ENCODE results near the gene C3. TPM values are rescaled to one million over a fixed set of nuclear protein-coding genes. Genes with fewer than 3 reads are reported as not detected.

C3 gene
- total and polyA plus RNA-seq, 7 donors = 37.7 to 120 (median 88.4) TPM

DNA sequence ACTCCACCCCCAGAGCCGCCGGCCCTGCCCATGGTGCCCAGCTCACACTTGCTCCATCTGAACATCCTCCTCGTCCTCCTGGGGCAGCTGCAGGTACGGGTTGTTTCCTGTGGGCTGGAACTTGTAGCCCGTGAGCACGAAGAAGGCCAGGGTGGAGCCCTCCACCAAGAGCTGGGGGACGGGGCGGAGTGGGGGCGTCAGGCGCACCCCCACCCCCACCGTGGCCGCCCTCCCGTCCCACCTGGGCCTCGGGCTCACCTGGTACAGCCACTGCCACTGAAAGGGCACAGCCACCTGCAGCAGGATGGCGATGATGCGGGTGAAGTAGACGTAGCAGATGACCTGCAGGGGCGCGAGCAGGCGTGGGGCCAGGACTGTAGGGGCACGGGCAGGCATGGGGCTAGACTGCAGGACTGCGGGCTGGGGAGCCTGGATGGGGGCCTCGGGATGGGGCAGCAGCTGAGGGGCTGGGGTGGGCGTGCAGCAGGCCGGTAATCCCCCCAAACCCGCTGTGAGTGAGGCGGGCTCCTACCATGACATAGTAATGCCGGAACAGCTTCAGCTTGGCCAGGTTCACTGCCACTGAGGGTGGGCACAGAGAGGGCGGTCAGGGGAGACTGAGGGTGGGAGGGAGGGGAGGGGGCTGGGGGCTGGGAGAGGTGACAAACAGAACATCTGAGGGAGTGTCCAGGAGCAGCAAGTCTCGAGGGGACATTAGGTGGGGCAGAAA, 10.7 kb upstream of the C3 start:
- Histone ChIP-seq H3K4me3 (no peak overlapping the region), H3K4me1 (peaks cover 1% of the 10 kb centered on the region), H3K27me3 (ENCODE audit: insufficient read depth in 3 of 3, low read length in 2 of 3) (no peaks in the 10 kb centered on the region), H3K36me3 (ENCODE audit: insufficient read depth in 1 of 2, low read depth in 1 of 2) (peaks cover 0 to 44% of the 10 kb centered on the region in 2 donors), H3K27ac (no peak overlapping the region), H3K9me3 (no peaks in the 10 kb centered on the region)
- TF ChIP-seq, protein P1, sequence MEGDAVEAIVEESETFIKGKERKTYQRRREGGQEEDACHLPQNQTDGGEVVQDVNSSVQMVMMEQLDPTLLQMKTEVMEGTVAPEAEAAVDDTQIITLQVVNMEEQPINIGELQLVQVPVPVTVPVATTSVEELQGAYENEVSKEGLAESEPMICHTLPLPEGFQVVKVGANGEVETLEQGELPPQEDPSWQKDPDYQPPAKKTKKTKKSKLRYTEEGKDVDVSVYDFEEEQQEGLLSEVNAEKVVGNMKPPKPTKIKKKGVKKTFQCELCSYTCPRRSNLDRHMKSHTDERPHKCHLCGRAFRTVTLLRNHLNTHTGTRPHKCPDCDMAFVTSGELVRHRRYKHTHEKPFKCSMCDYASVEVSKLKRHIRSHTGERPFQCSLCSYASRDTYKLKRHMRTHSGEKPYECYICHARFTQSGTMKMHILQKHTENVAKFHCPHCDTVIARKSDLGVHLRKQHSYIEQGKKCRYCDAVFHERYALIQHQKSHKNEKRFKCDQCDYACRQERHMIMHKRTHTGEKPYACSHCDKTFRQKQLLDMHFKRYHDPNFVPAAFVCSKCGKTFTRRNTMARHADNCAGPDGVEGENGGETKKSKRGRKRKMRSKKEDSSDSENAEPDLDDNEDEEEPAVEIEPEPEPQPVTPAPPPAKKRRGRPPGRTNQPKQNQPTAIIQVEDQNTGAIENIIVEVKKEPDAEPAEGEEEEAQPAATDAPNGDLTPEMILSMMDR (IDR thresholded peaks at IDR 0.05) = no peak
- 85 to 87% (median 86%) methylated on average over 24 to 30 of the region's 30 CpGs for WGBS, 3 donors
- intact Hi-C loops (cut with DNase I) = loop anchor here in 1 of 2 donors (5.0 kb wide), 1 partner anchor 36 kb away; the partner anchor contains the start of gene SH2D3A
- ATAC-seq = no peak
- DNase-seq = peak in 1 of 2 donors; percentile 57

DNA sequence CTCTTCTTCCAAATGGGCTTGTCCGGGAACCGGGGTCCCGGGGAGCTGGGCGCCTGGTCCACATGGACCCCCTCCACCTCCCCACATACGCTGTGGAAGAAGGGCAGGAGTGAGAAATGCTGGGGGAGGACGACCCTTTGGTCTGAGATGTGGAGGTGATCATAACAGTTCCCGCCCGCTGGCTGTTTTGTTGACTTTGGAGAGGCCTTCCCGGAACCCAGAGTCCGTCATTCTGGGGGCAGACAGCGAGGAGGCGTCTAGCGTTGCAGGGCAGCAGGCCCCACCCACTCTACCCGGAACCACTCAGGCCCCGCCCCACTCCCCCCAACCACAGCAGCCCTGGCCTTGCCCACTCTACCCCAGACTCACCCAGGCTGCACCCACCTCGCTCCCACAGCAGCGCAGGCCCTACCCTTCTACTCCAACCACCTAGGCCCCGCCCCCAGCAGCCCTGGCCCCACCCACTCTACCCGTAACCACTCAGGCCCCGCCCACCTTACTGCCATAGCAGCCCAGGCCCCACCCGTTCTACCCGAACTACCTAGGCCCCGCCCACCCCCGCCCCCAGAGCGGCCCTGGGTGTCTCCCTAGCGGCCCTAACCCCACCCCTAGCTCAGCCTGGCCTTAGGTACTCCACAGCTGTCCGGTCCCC, 9.8 kb upstream of the C3 start:
- WGBS, 3 donors = 73 to 74% (median 74%) methylated on average over 25 to 27 of the region's 27 CpGs
- Histone ChIP-seq H3K4me3 (no peak overlapping the region), H3K27ac (no peak overlapping the region), H3K36me3 (ENCODE audit: insufficient read depth in 1 of 2, low read depth in 1 of 2) (peaks cover 0 to 42% of the 10 kb centered on the region in 2 donors), H3K9me3 (no peaks in the 10 kb centered on the region), H3K27me3 (ENCODE audit: insufficient read depth in 3 of 3, low read length in 2 of 3) (no peaks in the 10 kb centered on the region), H3K4me1 (no peaks in the 10 kb centered on the region)
- ATAC-seq (peak; percentile 14 to 68 (median 46)), DNase-seq (peak in 1 of 2 donors; percentile 70)
- TF ChIP-seq, protein P1 (IDR thresholded peaks at IDR 0.05) = no peak
- intact Hi-C loops (cut with DNase I) = loop anchor here in 1 of 2 donors (5.0 kb wide), 1 partner anchor 37 kb away; the partner anchor contains the start of gene SH2D3A

DNA sequence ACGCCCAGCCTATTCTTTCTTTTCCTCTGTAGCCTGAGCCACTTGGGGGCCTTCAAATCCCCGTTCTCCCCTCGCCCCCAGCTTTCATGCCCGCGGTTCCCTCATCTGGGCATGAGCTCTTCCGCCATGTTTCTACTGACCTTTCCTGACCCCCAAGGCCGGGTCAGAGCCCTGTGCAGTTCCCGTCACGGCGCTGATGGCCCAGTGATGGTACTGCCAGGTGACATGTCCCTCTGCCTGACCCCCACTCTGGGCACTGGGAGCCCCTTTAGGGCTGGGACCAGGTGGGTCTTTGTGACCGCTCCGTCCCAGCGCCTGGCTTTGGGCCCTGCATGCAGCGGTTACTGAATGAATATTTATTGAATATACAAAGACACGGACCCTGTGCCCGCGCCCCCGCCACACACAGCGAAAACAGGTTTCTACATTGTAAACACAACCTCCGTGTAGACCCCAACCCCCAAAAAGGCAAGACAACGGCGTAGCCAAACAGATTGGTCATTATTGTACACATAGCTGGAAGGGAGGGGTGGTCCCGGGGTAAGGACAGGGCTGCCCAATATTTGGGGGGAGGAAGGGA, 9.2 kb upstream of the C3 start:
- H3K4me3 ChIP-seq = no peak overlapping the region
- no peaks in the 10 kb centered on the region for H3K27me3 ChIP-seq (ENCODE audit: insufficient read depth in 3 of 3, low read length in 2 of 3)
- DNase-seq = no peak
- H3K4me1 ChIP-seq = no peaks in the 10 kb centered on the region
- intact Hi-C loops (cut with DNase I) = loop anchor here in 1 of 2 donors (5.0 kb wide), 1 partner anchor 38 kb away; the partner anchor contains the start of gene SH2D3A
- TF ChIP-seq, protein P1 (IDR thresholded peaks at IDR 0.05) = no peak
- 90 to 91% (median 90%) methylated on average over 23 of the region's 23 CpGs for WGBS, 3 donors
- H3K27ac ChIP-seq = no peak overlapping the region
- H3K9me3 ChIP-seq = no peaks in the 10 kb centered on the region
- ATAC-seq = no peak
- peaks cover 0 to 36% of the 10 kb centered on the region in 2 donors for H3K36me3 ChIP-seq (ENCODE audit: insufficient read depth in 1 of 2, low read depth in 1 of 2)

DNA sequence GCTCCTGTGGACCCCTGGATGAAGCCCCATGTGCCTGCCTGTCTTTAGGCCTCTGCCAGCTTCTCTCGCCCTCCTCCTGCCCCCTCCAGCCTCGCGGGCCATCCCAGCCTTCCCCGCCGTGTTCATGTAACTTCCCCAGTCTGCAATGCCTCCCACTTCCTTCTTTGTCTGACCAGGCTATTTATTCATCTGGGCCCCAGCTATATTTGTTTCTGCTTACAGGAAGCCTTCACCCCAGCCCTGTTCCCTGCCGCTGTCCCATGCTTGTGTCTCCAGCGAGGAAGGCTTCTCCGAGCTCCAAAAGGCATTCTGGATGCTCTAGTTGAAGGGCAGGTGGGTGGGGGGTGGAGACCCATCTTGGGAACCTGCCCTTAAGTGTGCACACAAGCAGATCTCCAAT, 7.9 kb upstream of the C3 start:
- Histone ChIP-seq H3K36me3 (ENCODE audit: insufficient read depth in 1 of 2, low read depth in 1 of 2) (peaks cover 0 to 27% of the 10 kb centered on the region in 2 donors), H3K27me3 (ENCODE audit: insufficient read depth in 3 of 3, low read length in 2 of 3) (no peaks in the 10 kb centered on the region), H3K9me3 (no peaks in the 10 kb centered on the region), H3K4me3 (no peak overlapping the region), H3K27ac (no peak overlapping the region), H3K4me1 (no peaks in the 10 kb centered on the region)
- 34 to 36% (median 36%) methylated on average over 6 to 8 of the region's 8 CpGs for WGBS, 3 donors
- ATAC-seq (no peak), DNase-seq (no peak)
- intact Hi-C loops (cut with DNase I) = no loop called here
- TF ChIP-seq, protein P1 (IDR thresholded peaks at IDR 0.05) = no peak
